Esophagus squamous epithelium (tissue), 5 donors: ENCODE measurements around the gene LSM14B. TPM values are rescaled to one million over a fixed set of nuclear protein-coding genes. Genes with fewer than 3 reads are reported as not detected.

Experiments
- DNase-seq: peaks from one replicate; lab custom pipeline; 2025; lab: John Stamatoyannopoulos, UW
- H3K27ac ChIP-seq, 4 donors: fragments of 200-600 bp; sonication (generic); one replicate each; pipeline ENCODE4 v1.5.1; 2016 to 2019; ENCODE audit warnings: mild to moderate bottlenecking in 1 of 4
- H3K27me3 ChIP-seq, 4 donors: fragments of 200-600 bp; sonication (generic); 1 replicate in 3 of 4; 2 replicates in 1 of 4; pipeline versions ENCODE4 v1.5.1 to v1.6.0; 2017 to 2021; ENCODE audit warnings: antibody characterized with exemption in 1 of 4
- H3K36me3 ChIP-seq, 3 donors: fragments of 200-600 bp; sonication (generic); one replicate each; pipeline ENCODE4 v1.5.1; 2016 to 2019
- H3K4me1 ChIP-seq, 3 donors: fragments of 200-600 bp; sonication (generic); one replicate each; pipeline ENCODE4 v1.5.1; 2017 to 2019
- H3K4me3 ChIP-seq, 4 donors: fragments of 200-600 bp; sonication (generic); 1 replicate in 3 of 4; 2 replicates in 1 of 4; pipeline ENCODE4 v1.5.1; 2016 to 2019; ENCODE audit warnings: mild to moderate bottlenecking in 2 of 4, moderate library complexity in 1 of 4
- H3K9me3 ChIP-seq, 3 donors: fragments of 200-600 bp; sonication (generic); one replicate each; pipeline ENCODE4 v1.5.1; 2016 to 2019
- CTCF ChIP-seq, 6 experiments: fragments of 450-650 bp in 4 of 6; fragments of 200-600 bp in 2 of 6; sonication (generic) in 2 of 6; IDR thresholded peaks; one replicate each; pipeline ENCODE4 v1.5.1; 2016 to 2019; ENCODE audit warnings: antibody characterized with exemption in 6 of 6, mild to moderate bottlenecking in 4 of 6, moderate library complexity in 4 of 6
- POLR2A ChIP-seq, 4 donors: fragments of 450-650 bp; IDR thresholded peaks; one replicate each; pipeline ENCODE4 v1.6.1; 2017; ENCODE audit warnings: antibody characterized with exemption in 4 of 4, mild to moderate bottlenecking in 4 of 4, moderate library complexity in 3 of 4
- WGBS, 2 donors: methylation state at CpG; one replicate each; pipeline ENCODE4 v1.1.5; 2018; 5-methylcytosine and 5-hydroxymethylcytosine counted together
- intact Hi-C: fragments of 100-400 bp; cut with DNase I; formaldehyde crosslinking; loops from one replicate; pipeline ENCODE4 v1.15.0; 2022
- total RNA-seq, 4 donors: library from RNA; depleted of rRNA; stranded (reverse); fragments of >200 nt; gene quantifications; one replicate each; pipeline ENCODE4 v1.1.0, GENCODE V29; 2016
- donor health status: DM: yes; HTN: yes; CAD: no.

LSM14B gene
- total RNA-seq, 4 donors from 2014 or later: 18.1 to 30.5 (median 21.7) TPM

- Histone ChIP-seq H3K9me3 (no peaks in the 10 kb centered on the region), H3K36me3 (peaks cover 28 to 40% (median 29%) of the 10 kb centered on the region in 3 donors), H3K27me3 (no peaks in the 10 kb centered on the region), H3K4me1 (peaks cover 24 to 52% (median 26%) of the 10 kb centered on the region in 3 donors), H3K27ac (peak overlapping the region; percentile 92 to 100 (median 99)), H3K4me3 (peak overlapping the region; percentile 60 to 99 (median 84))
- DNase-seq: no peak
- TF ChIP-seq CTCF (IDR thresholded peaks at IDR 0.05) (peak in 4 of 6 experiments; percentile 25 to 35 (median 28)), POLR2A (IDR thresholded peaks at IDR 0.05) (no peak)
- 13% methylated on average over 7 to 14 of the region's 14 CpGs for WGBS, 2 donors
- intact Hi-C loops: no loop called here
These were observed 19.3 kb downstream of the LSM14B start for GRCh38 chr20:62141397-62142251.

GRCh38 chr20:62142252-62143080 is 20.2 kb downstream of the LSM14B start:
- TF ChIP-seq CTCF (IDR thresholded peaks at IDR 0.05) (no peak), POLR2A (IDR thresholded peaks at IDR 0.05) (no peak)
- Histone ChIP-seq H3K9me3 (no peaks in the 10 kb centered on the region), H3K27ac (peak overlapping the region; percentile 92 to 100 (median 99)), H3K4me1 (peaks cover 24 to 61% (median 26%) of the 10 kb centered on the region in 3 donors), H3K4me3 (peak overlapping the region; percentile 60 to 99 (median 84)), H3K27me3 (no peaks in the 10 kb centered on the region), H3K36me3 (peaks cover 24 to 32% (median 24%) of the 10 kb centered on the region in 3 donors)
- 0 to 2% methylated on average over 6 to 21 of the region's 71 CpGs for WGBS, 2 donors
- intact Hi-C loops: no loop called here
- DNase-seq: no peak

GRCh38 chr20:62143081-62143956 is 21.0 kb downstream of the LSM14B start, which contains the start of the genes PSMA7 and SS18L1:
Gene PSMA7, minus strand, starts transcription at chr20:62143394. Its CDS starts 91 bp downstream, at chr20:62143303.
Gene SS18L1, plus strand, starts transcription at chr20:62143769. Its CDS starts 52 bp downstream, at chr20:62143821.
- peak within 1 kb of the TSS; percentile 92 to 100 (median 99) for H3K27ac ChIP-seq
- intact Hi-C loops: no loop called here
- H3K9me3 ChIP-seq: no peaks in the 10 kb centered on the region
- peak in 3 of 4 donors; percentile 81 to 97 (median 96) for TF ChIP-seq POLR2A (IDR thresholded peaks at IDR 0.05)
- TF ChIP-seq CTCF (IDR thresholded peaks at IDR 0.05): no peak
- no peak for DNase-seq
- H3K4me1 ChIP-seq: peaks cover 24 to 68% (median 27%) of the 10 kb centered on the region in 3 donors
- WGBS, 2 donors: no CpG with 5 or more reads among the region's 148 CpGs
- no peaks in the 10 kb centered on the region for H3K27me3 ChIP-seq
- H3K36me3 ChIP-seq: peaks cover 17 to 23% (median 19%) of the 10 kb centered on the region in 3 donors
- peak within 1 kb of the TSS; percentile 60 to 99 (median 84) for H3K4me3 ChIP-seq

GRCh38 chr20:62143957-62144825 is 21.9 kb downstream of the LSM14B start:
- Histone ChIP-seq H3K27me3 (no peaks in the 10 kb centered on the region), H3K27ac (peak overlapping the region; percentile 92 to 100 (median 99)), H3K4me3 (peak overlapping the region; percentile 60 to 99 (median 84)), H3K36me3 (peaks cover 8 to 14% (median 10%) of the 10 kb centered on the region in 3 donors), H3K9me3 (no peaks in the 10 kb centered on the region), H3K4me1 (peaks cover 32 to 77% (median 35%) of the 10 kb centered on the region in 3 donors)
- intact Hi-C loops: no loop called here
- WGBS, 2 donors: 1% methylated on average over 14 to 19 of the region's 104 CpGs
- TF ChIP-seq CTCF (IDR thresholded peaks at IDR 0.05): peak in 1 of 6 experiments; percentile 6
- peak in 2 of 4 donors; percentile 20 to 46 for TF ChIP-seq POLR2A (IDR thresholded peaks at IDR 0.05)
- DNase-seq: no peak
